Midbrain (tissue), 1 donor: Measurements from ENCODE around the gene GSG1.
"Not testable (repeated sequence)": the region's sequence is repeated elsewhere in the genome, so short reads cannot be mapped to it uniquely, and the experiment has no call there.

Experiments
- DNase-seq: peaks from one replicate; lab custom pipeline; 2025; lab: John Stamatoyannopoulos, UW

The GSG1 gene

GRCh38 chr12:13090054-13090453 lies 13.4 kb downstream of the GSG1 start:
- DNase-seq, result no peak

- no peak for DNase-seq
Measured at GRCh38 chr12:13088496-13088895, 15.0 kb downstream of the GSG1 start.

- DNase-seq, result no peak
Measured at GRCh38 chr12:13087766-13088165, 15.7 kb downstream of the GSG1 start.

- DNase-seq, result no peak
Measured at GRCh38 chr12:13085968-13086686, 17.3 kb downstream of the GSG1 start.

- no peak for DNase-seq
Measured at GRCh38 chr12:13084898-13085640, 18.4 kb downstream of the GSG1 start.

GRCh38 chr12:13083638-13084037 lies 19.8 kb downstream of the GSG1 start:
- DNase-seq, result not testable (repeated sequence)

GRCh38 chr12:13082861-13083260 lies 20.6 kb downstream of the GSG1 start:
- no peak for DNase-seq

- no peak for DNase-seq
Measured at GRCh38 chr12:13080266-13080665, 23.2 kb downstream of the GSG1 start.

GRCh38 chr12:13079440-13079906 lies 24.0 kb downstream of the GSG1 start:
- no peak for DNase-seq

- no peak for DNase-seq
Measured at GRCh38 chr12:13075786-13076570, 27.5 kb downstream of the GSG1 start.

- no peak for DNase-seq
Measured at GRCh38 chr12:13075118-13075480, 28.4 kb downstream of the GSG1 start.

- DNase-seq, result no peak
Measured at GRCh38 chr12:13074396-13075117, 28.9 kb downstream of the GSG1 start.

- no peak for DNase-seq
Measured at GRCh38 chr12:13073173-13073572, 30.3 kb downstream of the GSG1 start.

- no peak for DNase-seq
Measured at GRCh38 chr12:13071305-13072280, 31.9 kb downstream of the GSG1 start.

GRCh38 chr12:13069380-13069779 lies 34.1 kb downstream of the GSG1 start:
- DNase-seq, result no peak

- no peak for DNase-seq
Measured at GRCh38 chr12:13067322-13067721, 36.1 kb downstream of the GSG1 start.

- no peak for DNase-seq
Measured at GRCh38 chr12:13066459-13066858, 37.0 kb downstream of the GSG1 start.

- DNase-seq, result no peak
Measured at GRCh38 chr12:13066014-13066413, 37.5 kb downstream of the GSG1 start.

- DNase-seq, result peak; percentile 36
Measured at GRCh38 chr12:13062669-13063068, 40.8 kb downstream of the GSG1 start.

GRCh38 chr12:13061377-13061776 lies 42.1 kb downstream of the GSG1 start:
- DNase-seq, result no peak

GRCh38 chr12:13060581-13060980 lies 42.9 kb downstream of the GSG1 start:
- DNase-seq, result no peak
